ENCODE results near the gene PTPRE.

- TF ChIP-seq MXI1 (conservative IDR thresholded peaks at IDR 0.05; ENCODE audit: poor library complexity, severe bottlenecking) (no peak), CTCF (IDR thresholded peaks at IDR 0.05; ENCODE audit: poor library complexity, severe bottlenecking) (no peak), SMC3 (conservative IDR thresholded peaks at IDR 0.05; ENCODE audit: poor library complexity) (peak; percentile 15), EZH2 (IDR thresholded peaks at IDR 0.05; ENCODE audit: borderline replicate concordance, insufficient read depth, low read length, poor library complexity, severe bottlenecking) (no peak), POLR2AphosphoS5 (IDR thresholded peaks at IDR 0.05) (peak; percentile 38)
Observed at GRCh38 chr10:127999297-128000129, 92.6 kb downstream of the PTPRE start.

All from neural cell (in vitro differentiated cells).